ENCODE measurements around the gene EIF3J. TPM values are rescaled to one million over a fixed set of nuclear protein-coding genes. Genes with fewer than 3 reads are reported as not detected.

The EIF3J gene
- total RNA-seq, 4 donors from 2014 or later = 10.5 to 68.1 (median 45.4) TPM

DNA sequence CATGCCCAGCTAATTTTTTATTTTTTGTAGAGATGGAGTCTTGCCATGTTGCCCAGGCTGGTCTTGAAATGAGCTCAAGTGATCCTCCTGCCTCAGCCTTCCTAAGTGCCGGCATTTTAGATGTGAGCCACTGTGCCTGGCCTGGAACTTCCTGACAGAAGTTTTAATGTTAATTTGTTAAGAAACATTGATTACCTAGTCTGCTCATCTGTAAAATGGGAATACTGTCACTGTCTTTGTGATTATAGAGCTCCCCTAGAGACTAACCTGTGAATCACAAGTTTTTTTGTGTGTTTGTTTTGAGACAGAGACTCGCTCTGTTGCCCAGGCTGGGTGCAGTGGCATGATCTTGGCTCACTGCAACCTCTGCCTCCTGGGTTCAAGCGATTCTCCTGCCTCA lies 4.3 kb upstream of the EIF3J start:
- Histone ChIP-seq H3K36me3 (no peaks in the 10 kb centered on the region), H3K27me3 (no peaks in the 10 kb centered on the region), H3K4me1 (peaks cover 0 to 6% of the 10 kb centered on the region in 2 donors), H3K4me3 (no peak overlapping the region), H3K27ac (no peak overlapping the region), H3K9me3 (no peaks in the 10 kb centered on the region)
- DNase-seq = no peak
- intact Hi-C loops (cut with DNase I; ENCODE audit: low total_unique reads) = no loop called here
- TF ChIP-seq POLR2A (IDR thresholded peaks at IDR 0.05) = no peak
- TF ChIP-seq, protein P1, sequence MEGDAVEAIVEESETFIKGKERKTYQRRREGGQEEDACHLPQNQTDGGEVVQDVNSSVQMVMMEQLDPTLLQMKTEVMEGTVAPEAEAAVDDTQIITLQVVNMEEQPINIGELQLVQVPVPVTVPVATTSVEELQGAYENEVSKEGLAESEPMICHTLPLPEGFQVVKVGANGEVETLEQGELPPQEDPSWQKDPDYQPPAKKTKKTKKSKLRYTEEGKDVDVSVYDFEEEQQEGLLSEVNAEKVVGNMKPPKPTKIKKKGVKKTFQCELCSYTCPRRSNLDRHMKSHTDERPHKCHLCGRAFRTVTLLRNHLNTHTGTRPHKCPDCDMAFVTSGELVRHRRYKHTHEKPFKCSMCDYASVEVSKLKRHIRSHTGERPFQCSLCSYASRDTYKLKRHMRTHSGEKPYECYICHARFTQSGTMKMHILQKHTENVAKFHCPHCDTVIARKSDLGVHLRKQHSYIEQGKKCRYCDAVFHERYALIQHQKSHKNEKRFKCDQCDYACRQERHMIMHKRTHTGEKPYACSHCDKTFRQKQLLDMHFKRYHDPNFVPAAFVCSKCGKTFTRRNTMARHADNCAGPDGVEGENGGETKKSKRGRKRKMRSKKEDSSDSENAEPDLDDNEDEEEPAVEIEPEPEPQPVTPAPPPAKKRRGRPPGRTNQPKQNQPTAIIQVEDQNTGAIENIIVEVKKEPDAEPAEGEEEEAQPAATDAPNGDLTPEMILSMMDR (IDR thresholded peaks at IDR 0.05) = no peak

DNA sequence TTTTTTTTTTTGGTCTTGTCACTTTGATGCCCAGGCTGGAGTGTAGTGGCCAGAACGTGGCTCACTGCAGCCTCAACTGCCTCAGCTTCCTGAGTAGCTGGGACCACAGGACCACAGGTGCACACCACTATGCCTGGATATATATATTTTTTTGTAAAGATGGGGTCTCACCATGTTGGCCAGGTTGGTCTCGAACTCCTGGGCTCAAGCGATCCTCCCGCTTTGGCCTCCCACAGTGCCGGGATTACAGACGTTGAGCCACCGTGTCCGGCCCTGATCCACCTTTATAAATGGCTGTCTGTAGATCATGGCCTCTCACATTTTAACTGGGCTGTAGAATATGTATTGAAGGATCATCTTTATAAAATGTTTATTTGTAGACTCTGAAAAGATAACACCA lies 1.9 kb upstream of the EIF3J start:
- Histone ChIP-seq H3K4me3 (no peak overlapping the region), H3K9me3 (no peaks in the 10 kb centered on the region), H3K27me3 (no peaks in the 10 kb centered on the region), H3K4me1 (peaks cover 0 to 6% of the 10 kb centered on the region in 2 donors), H3K36me3 (no peaks in the 10 kb centered on the region), H3K27ac (no peak overlapping the region)
- no peak for DNase-seq
- intact Hi-C loops (cut with DNase I; ENCODE audit: low total_unique reads) = no loop called here
- TF ChIP-seq, protein P1 (IDR thresholded peaks at IDR 0.05) = no peak
- TF ChIP-seq POLR2A (IDR thresholded peaks at IDR 0.05) = no peak

DNA sequence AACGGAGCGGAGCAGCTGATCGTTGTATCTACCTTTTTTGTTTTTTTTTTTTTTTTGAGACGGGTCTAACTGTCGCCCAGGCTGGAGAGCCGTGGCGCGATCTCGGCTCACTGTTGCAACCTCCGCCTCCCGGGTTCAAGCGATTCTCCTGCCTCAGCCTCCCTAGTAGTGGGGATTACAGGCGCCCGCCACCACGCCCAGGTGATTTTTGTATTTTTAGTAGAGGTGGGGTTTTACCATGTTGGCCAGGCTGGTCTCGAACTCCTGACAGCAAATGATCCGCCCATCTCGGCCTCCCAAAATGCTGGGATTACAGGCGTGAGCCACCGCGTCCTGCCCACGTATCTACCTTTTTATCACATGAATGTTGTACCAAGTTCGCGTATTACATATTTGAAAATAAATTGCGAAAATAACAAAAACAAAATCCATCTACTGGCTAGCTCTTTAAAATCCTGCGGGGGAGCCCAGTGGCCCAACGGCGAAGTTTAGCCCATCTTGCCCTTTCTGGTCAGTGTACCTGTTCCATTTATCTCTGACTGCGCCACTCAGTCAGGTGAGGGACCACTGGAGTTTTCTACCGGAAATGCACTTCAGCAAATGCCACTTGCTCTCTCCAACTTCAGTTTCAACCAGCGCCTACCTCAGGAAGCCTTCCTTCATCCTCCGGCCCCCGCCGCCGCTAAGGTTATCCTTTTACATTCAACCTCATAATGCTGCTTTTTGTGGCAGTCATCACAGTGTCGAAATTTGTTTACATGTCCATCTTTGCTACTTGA lies 1.2 kb upstream of the EIF3J start:
- H3K36me3 ChIP-seq = no peaks in the 10 kb centered on the region
- peak overlapping the region; percentile 93 to 95 for H3K4me3 ChIP-seq
- peak; percentile 22 to 28 for DNase-seq
- peaks cover 0 to 10% of the 10 kb centered on the region in 2 donors for H3K4me1 ChIP-seq
- intact Hi-C loops (cut with DNase I; ENCODE audit: low total_unique reads) = no loop called here
- H3K27ac ChIP-seq = peak overlapping the region; percentile 98 to 99
- TF ChIP-seq POLR2A (IDR thresholded peaks at IDR 0.05) = no peak
- TF ChIP-seq, protein P1 (IDR thresholded peaks at IDR 0.05) = no peak
- no peaks in the 10 kb centered on the region for H3K9me3 ChIP-seq
- no peaks in the 10 kb centered on the region for H3K27me3 ChIP-seq

DNA sequence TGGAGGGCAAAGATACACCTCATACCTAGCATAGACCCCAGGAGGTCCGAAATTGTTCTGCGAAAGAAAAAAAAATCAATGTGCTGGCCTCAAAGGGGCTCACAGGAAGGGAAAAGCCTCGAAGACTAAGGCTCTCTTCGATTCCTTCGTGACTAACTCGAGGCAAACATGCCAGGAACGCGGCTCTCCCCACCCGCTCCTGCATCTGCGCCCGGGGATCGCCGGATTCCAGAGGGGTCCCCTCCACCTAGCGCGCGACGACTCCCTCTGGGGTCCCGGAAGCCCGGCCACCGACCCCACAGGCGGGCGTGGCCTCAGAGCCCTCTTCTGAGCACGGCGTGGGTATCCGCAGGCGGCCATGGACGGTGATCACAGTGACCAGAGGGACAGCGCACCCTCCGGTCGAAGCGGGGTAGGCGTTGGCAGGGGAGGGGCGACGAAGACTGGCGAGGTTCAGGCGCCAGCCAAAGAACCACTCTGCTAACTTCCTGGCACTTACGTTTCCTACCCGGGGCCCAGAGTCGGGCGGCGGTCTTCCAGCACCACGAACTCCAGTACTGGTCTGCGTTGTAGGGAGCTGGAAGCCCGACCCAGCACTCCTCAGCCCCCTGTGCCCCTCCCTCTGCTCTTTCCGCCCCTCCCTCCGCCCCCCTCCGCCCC lies 515 bp upstream of the EIF3J start:
- Histone ChIP-seq H3K36me3 (no peaks in the 10 kb centered on the region), H3K4me1 (peaks cover 0 to 10% of the 10 kb centered on the region in 2 donors), H3K27me3 (no peaks in the 10 kb centered on the region), H3K9me3 (no peaks in the 10 kb centered on the region), H3K27ac (peak overlapping the region; percentile 98 to 99), H3K4me3 (peak overlapping the region; percentile 93 to 95)
- no peak for DNase-seq
- TF ChIP-seq, protein P1 (IDR thresholded peaks at IDR 0.05) = peak; percentile 25 to 64 (median 50)
- peak; percentile 69 to 70 for TF ChIP-seq POLR2A (IDR thresholded peaks at IDR 0.05)
- intact Hi-C loops (cut with DNase I; ENCODE audit: low total_unique reads) = no loop called here

DNA sequence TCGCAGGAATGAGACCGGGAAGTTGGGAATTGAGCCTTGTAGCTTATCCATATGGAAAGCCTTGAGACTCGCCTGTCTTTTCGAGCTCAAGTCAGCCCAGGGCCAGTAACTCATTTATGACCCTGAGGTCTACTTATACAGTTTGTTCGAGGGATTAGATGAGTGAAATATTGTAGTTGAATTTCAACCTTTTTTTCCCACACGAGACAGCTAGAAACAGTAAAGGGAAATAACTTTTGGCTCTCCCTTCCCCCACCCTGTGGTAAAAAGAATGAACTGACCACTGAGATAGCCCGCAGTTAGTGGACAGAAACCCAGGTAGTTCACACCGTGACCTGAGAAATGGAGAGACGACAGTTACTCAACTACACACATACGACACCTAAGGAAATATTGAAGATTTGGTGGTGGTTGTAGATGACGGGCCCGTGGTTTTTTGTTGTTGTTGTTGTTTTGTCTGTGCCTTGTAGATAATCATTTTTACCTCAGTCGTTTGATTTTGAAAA lies 841 bp downstream of the EIF3J start:
- no peak for DNase-seq
- no peaks in the 10 kb centered on the region for H3K27me3 ChIP-seq
- intact Hi-C loops (cut with DNase I; ENCODE audit: low total_unique reads) = no loop called here
- no peaks in the 10 kb centered on the region for H3K9me3 ChIP-seq
- H3K36me3 ChIP-seq = no peaks in the 10 kb centered on the region
- peak overlapping the region; percentile 98 to 99 for H3K27ac ChIP-seq
- peaks cover 0 to 10% of the 10 kb centered on the region in 2 donors for H3K4me1 ChIP-seq
- no peak for TF ChIP-seq POLR2A (IDR thresholded peaks at IDR 0.05)
- TF ChIP-seq, protein P1 (IDR thresholded peaks at IDR 0.05) = no peak
- H3K4me3 ChIP-seq = peak overlapping the region; percentile 93 to 95
